Keratinocyte (primary cell): ENCODE results near the gene SAMD14.

Experiments used
- CTCF ChIP-seq, 3 experiments: IDR thresholded peaks in 1 of 3; conservative IDR thresholded peaks in 1 of 3; optimal IDR thresholded peaks in 1 of 3; 2 replicates in 2 of 3; 3 replicates in 1 of 3; pipeline versions ENCODE3 to v1.5.1; 2011; ENCODE audit warnings: low read length in 3 of 3, mild to moderate bottlenecking in 3 of 3, moderate library complexity in 2 of 3, control low read depth in 1 of 3, inconsistent platforms in 1 of 3; ENCODE audit not compliant: insufficient read depth in 2 of 3; ENCODE audit errors: extremely low read depth in 1 of 3
- EZH2 ChIP-seq: IDR thresholded peaks from one replicate; pipeline ENCODE4 v1.6.1; 2012; ENCODE audit warnings: inconsistent platforms, mild to moderate bottlenecking, low read length, moderate library complexity

- TF ChIP-seq CTCF (optimal IDR thresholded peaks at IDR 0.05 in 1 of 3, IDR thresholded peaks at IDR 0.05 in 1 of 3, conservative IDR thresholded peaks at IDR 0.05 in 1 of 3; ENCODE audit: extremely low read depth in 1 of 3, insufficient read depth in 2 of 3, low read length in 3 of 3) (no peak), EZH2 (no peak)
These were observed 43.5 kb upstream of the SAMD14 start for GRCh38 chr17:50173335-50173941.
